Neural cell (in vitro differentiated cells): Measurements from ENCODE around the gene POSTN.

Experiments
- CTCF ChIP-seq: fragments of 450-650 bp; IDR thresholded peaks from 2 replicates; pipeline ENCODE4 v1.5.1; 2014; ENCODE audit warnings: antibody characterized with exemption, mild to moderate bottlenecking, moderate library complexity; ENCODE audit not compliant: poor library complexity, severe bottlenecking
- EP300 ChIP-seq: fragments of 450-650 bp; conservative IDR thresholded peaks from 2 replicates; pipeline ENCODE4 v1.6.1; 2014; ENCODE audit warnings: antibody characterized with exemption, mild to moderate bottlenecking, moderate library complexity; ENCODE audit not compliant: poor library complexity, severe bottlenecking
- POLR2AphosphoS5 ChIP-seq: IDR thresholded peaks from 2 replicates; pipeline ENCODE4 v1.6.1; 2012
- TAF1 ChIP-seq: IDR thresholded peaks from 2 replicates; pipeline ENCODE4 v1.6.1; 2012; ENCODE audit warnings: low read depth
- TF ChIP-seq, protein P1 (sequence below): IDR thresholded peaks from 2 replicates; pipeline ENCODE4 v1.6.1; 2012; ENCODE audit warnings: borderline replicate concordance

- TF ChIP-seq EP300 (no peak), CTCF (no peak), TAF1 (no peak), POLR2AphosphoS5 (no peak)
- TF ChIP-seq, protein P1, sequence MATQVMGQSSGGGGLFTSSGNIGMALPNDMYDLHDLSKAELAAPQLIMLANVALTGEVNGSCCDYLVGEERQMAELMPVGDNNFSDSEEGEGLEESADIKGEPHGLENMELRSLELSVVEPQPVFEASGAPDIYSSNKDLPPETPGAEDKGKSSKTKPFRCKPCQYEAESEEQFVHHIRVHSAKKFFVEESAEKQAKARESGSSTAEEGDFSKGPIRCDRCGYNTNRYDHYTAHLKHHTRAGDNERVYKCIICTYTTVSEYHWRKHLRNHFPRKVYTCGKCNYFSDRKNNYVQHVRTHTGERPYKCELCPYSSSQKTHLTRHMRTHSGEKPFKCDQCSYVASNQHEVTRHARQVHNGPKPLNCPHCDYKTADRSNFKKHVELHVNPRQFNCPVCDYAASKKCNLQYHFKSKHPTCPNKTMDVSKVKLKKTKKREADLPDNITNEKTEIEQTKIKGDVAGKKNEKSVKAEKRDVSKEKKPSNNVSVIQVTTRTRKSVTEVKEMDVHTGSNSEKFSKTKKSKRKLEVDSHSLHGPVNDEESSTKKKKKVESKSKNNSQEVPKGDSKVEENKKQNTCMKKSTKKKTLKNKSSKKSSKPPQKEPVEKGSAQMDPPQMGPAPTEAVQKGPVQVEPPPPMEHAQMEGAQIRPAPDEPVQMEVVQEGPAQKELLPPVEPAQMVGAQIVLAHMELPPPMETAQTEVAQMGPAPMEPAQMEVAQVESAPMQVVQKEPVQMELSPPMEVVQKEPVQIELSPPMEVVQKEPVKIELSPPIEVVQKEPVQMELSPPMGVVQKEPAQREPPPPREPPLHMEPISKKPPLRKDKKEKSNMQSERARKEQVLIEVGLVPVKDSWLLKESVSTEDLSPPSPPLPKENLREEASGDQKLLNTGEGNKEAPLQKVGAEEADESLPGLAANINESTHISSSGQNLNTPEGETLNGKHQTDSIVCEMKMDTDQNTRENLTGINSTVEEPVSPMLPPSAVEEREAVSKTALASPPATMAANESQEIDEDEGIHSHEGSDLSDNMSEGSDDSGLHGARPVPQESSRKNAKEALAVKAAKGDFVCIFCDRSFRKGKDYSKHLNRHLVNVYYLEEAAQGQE: no peak
Observed at GRCh38 chr13:37636701-37637100, 38.1 kb upstream of the POSTN start.
